Calu3 (cell line): ENCODE data around the gene MAN1C1. TPM values are rescaled to one million over a fixed set of nuclear protein-coding genes. Genes with fewer than 3 reads are reported as not detected.

ENCODE experiments used
- BruUV-seq: library from RNA; stranded (reverse); fragments of 400-500 nt; replicated peaks from 2 replicates; lab custom pipeline; 2021; lab: Mats Ljungman, UMichigan
- CTCF ChIA-PET: fragments of 300-600 bp; sonication (Branson Sonifier 250); formaldehyde crosslinking; loops from one replicate; lab custom pipeline; 2022; ENCODE audit warnings: antibody characterized with exemption; lab: Charles Lee
- DNase-seq: peaks from one replicate; pipeline ENCODE4 v3.0.0; 2022
- H3K27ac Mint-ChIP-seq: one replicate; pipeline ENCODE4 v1.8.0; 2022; ENCODE audit warnings: mixed read lengths; ENCODE audit not compliant: unreplicated experiment
- H3K27me3 Mint-ChIP-seq: one replicate; pipeline ENCODE4 v1.8.0; 2022; ENCODE audit warnings: mixed read lengths; ENCODE audit not compliant: unreplicated experiment
- H3K36me3 Mint-ChIP-seq: one replicate; pipeline ENCODE4 v1.8.0; 2022; ENCODE audit warnings: mild to moderate bottlenecking, moderate library complexity, mixed read lengths; ENCODE audit not compliant: insufficient read depth, unreplicated experiment
- H3K4me1 Mint-ChIP-seq: one replicate; pipeline ENCODE4 v1.8.0; 2022; ENCODE audit warnings: mild to moderate bottlenecking, low read depth, mixed read lengths; ENCODE audit not compliant: unreplicated experiment
- H3K4me3 Mint-ChIP-seq: one replicate; pipeline ENCODE4 v1.8.0; 2022; ENCODE audit warnings: mild to moderate bottlenecking, low read depth, moderate library complexity, mixed read lengths; ENCODE audit not compliant: unreplicated experiment
- H3K9me3 Mint-ChIP-seq: one replicate; pipeline ENCODE4 v1.8.0; 2022; ENCODE audit warnings: low read depth, mixed read lengths; ENCODE audit not compliant: unreplicated experiment
- CTCF ChIP-seq: fragments of 200-600 bp; IDR thresholded peaks from one replicate; pipeline ENCODE4 v1.8.0; 2022; ENCODE audit warnings: antibody characterized with exemption; ENCODE audit not compliant: unreplicated experiment
- intact Hi-C: fragments of 100-400 bp; cut with micrococcal nuclease; formaldehyde crosslinking; loops from one replicate; pipeline ENCODE4 v1.10.0; 2022; ENCODE audit not compliant: unreplicated experiment
- total RNA-seq: library from RNA; stranded (reverse); gene quantifications from 2 replicates; pipeline ENCODE4 v1.2.3, GENCODE V29; 2022

The MAN1C1 gene
- total RNA-seq, 1 experiment from 2014 or later = 0.14 TPM

GRCh38 chr1:25809929-25810328 lies 193.3 kb downstream of the MAN1C1 start:
- Mint-ChIP-seq H3K4me1 (no peaks in the 10 kb centered on the region), H3K36me3 (peaks cover 11% of the 10 kb centered on the region), H3K4me3 (no peak overlapping the region), H3K27me3 (no peaks in the 10 kb centered on the region), H3K27ac (no peak overlapping the region), H3K9me3 (no peaks in the 10 kb centered on the region)
- CTCF ChIA-PET = no interaction called here
- BruUV-seq = no TSS peak
- no peak for TF ChIP-seq CTCF
- intact Hi-C loops = loop anchor here (5.0 kb wide), 1 partner anchor 308 kb away; no protein-coding TSS in a partner anchor
- no peak for DNase-seq

- Mint-ChIP-seq H3K4me1 (no peaks in the 10 kb centered on the region), H3K9me3 (no peaks in the 10 kb centered on the region), H3K27me3 (no peaks in the 10 kb centered on the region), H3K27ac (no peak overlapping the region), H3K4me3 (no peak overlapping the region), H3K36me3 (peaks cover 11% of the 10 kb centered on the region)
- CTCF ChIA-PET = no interaction called here
- DNase-seq = peak; percentile 71
- peak; percentile 86 for TF ChIP-seq CTCF
- intact Hi-C loops = loop anchor here (5.0 kb wide), 1 partner anchor 308 kb away; no protein-coding TSS in a partner anchor
- no TSS peak for BruUV-seq
Measured at GRCh38 chr1:25810341-25811299, 194.0 kb downstream of the MAN1C1 start.

GRCh38 chr1:25811384-25812082 lies 194.9 kb downstream of the MAN1C1 start:
- Mint-ChIP-seq H3K27ac (no peak overlapping the region), H3K4me3 (no peak overlapping the region), H3K4me1 (no peaks in the 10 kb centered on the region), H3K27me3 (no peaks in the 10 kb centered on the region), H3K9me3 (no peaks in the 10 kb centered on the region), H3K36me3 (peaks cover 7% of the 10 kb centered on the region)
- intact Hi-C loops = loop anchor here (5.0 kb wide), 1 partner anchor 309 kb away; no protein-coding TSS in a partner anchor
- BruUV-seq = no TSS peak
- TF ChIP-seq CTCF = no peak
- CTCF ChIA-PET = no interaction called here
- no peak for DNase-seq

GRCh38 chr1:25813071-25813733 lies 196.6 kb downstream of the MAN1C1 start:
- peaks cover 11% of the 10 kb centered on the region for H3K36me3 Mint-ChIP-seq
- no peak for TF ChIP-seq CTCF
- H3K4me1 Mint-ChIP-seq = peaks cover 3% of the 10 kb centered on the region
- H3K27me3 Mint-ChIP-seq = no peaks in the 10 kb centered on the region
- CTCF ChIA-PET = no interaction called here
- no peak for DNase-seq
- H3K9me3 Mint-ChIP-seq = no peaks in the 10 kb centered on the region
- intact Hi-C loops = loop anchor here (5.0 kb wide), 1 partner anchor 311 kb away; no protein-coding TSS in a partner anchor
- H3K27ac Mint-ChIP-seq = no peak overlapping the region
- no TSS peak for BruUV-seq
- H3K4me3 Mint-ChIP-seq = no peak overlapping the region
